ENCODE data around the gene ACADS.
A peak's percentile ranks its signal among the peaks of the same experiment; 100 is the strongest.

Gene ACADS

GRCh38 chr12:120689397-120690082 is 36.1 kb upstream of the ACADS start:
- peak; percentile 57 for DNase-seq
- Histone ChIP-seq H3K79me1 (ENCODE audit: low read length) (peaks cover 35% of the 10 kb centered on the region), H3K79me2 (ENCODE audit: control insufficient read depth, insufficient read depth, low read length) (peaks cover 64% of the 10 kb centered on the region), H3K9ac (ENCODE audit: low read length) (peak overlapping the region; percentile 96), H2BK15ac (replicated peaks; ENCODE audit: low read depth) (no peak overlapping the region), H2BK5ac (ENCODE audit: low read length) (no peak overlapping the region), H3K36me3 (ENCODE audit: control insufficient read depth, insufficient read depth, low read length) (peaks cover 6% of the 10 kb centered on the region), H4K5ac (ENCODE audit: low read length) (no peak overlapping the region), H2AK5ac (ENCODE audit: low read length) (no peak overlapping the region), H3K4me3 (ENCODE audit: low read length) (no peak overlapping the region), H3K4me2 (ENCODE audit: low read length) (peak overlapping the region; percentile 56), H3K56ac (ENCODE audit: low read length) (peak overlapping the region; percentile 81), H3K27ac (ENCODE audit: low read depth, low read length) (no peak overlapping the region), H3K4ac (ENCODE audit: low read depth, low read length) (no peak overlapping the region), H2BK120ac (ENCODE audit: low read depth, low read length) (no peak overlapping the region), H3K4me1 (ENCODE audit: control insufficient read depth, low read depth, low read length) (peaks cover 19% of the 10 kb centered on the region), H3K18ac (ENCODE audit: low read length) (no peak overlapping the region), H3K23ac (ENCODE audit: low read length) (peak overlapping the region; percentile 35), H4K8ac (ENCODE audit: low read depth, low read length) (no peak overlapping the region), H3K27me3 (ENCODE audit: insufficient read depth, low read length, poor library complexity) (no peaks in the 10 kb centered on the region)
- WGBS (ENCODE audit: extremely low coverage, insufficient coverage, low lambda C conversion rate) = no CpG with 5 or more reads among the region's 6 CpGs

GRCh38 chr12:120690083-120690450 is 35.6 kb upstream of the ACADS start:
- Histone ChIP-seq H2BK5ac (ENCODE audit: low read length) (no peak overlapping the region), H3K27me3 (ENCODE audit: insufficient read depth, low read length, poor library complexity) (no peaks in the 10 kb centered on the region), H4K8ac (ENCODE audit: low read depth, low read length) (no peak overlapping the region), H2BK15ac (replicated peaks; ENCODE audit: low read depth) (no peak overlapping the region), H3K9ac (ENCODE audit: low read length) (no peak overlapping the region), H2BK120ac (ENCODE audit: low read depth, low read length) (no peak overlapping the region), H3K23ac (ENCODE audit: low read length) (no peak overlapping the region), H3K4me1 (ENCODE audit: control insufficient read depth, low read depth, low read length) (peaks cover 19% of the 10 kb centered on the region), H3K56ac (ENCODE audit: low read length) (no peak overlapping the region), H3K4ac (ENCODE audit: low read depth, low read length) (no peak overlapping the region), H3K4me3 (ENCODE audit: low read length) (no peak overlapping the region), H4K5ac (ENCODE audit: low read length) (no peak overlapping the region), H3K4me2 (ENCODE audit: low read length) (no peak overlapping the region), H3K18ac (ENCODE audit: low read length) (no peak overlapping the region), H2AK5ac (ENCODE audit: low read length) (no peak overlapping the region), H3K79me2 (ENCODE audit: control insufficient read depth, insufficient read depth, low read length) (peaks cover 64% of the 10 kb centered on the region), H3K27ac (ENCODE audit: low read depth, low read length) (no peak overlapping the region), H3K79me1 (ENCODE audit: low read length) (peaks cover 35% of the 10 kb centered on the region), H3K36me3 (ENCODE audit: control insufficient read depth, insufficient read depth, low read length) (peaks cover 10% of the 10 kb centered on the region)
- no peak for DNase-seq
- WGBS (ENCODE audit: extremely low coverage, insufficient coverage, low lambda C conversion rate) = no CpG with 5 or more reads among the region's 2 CpGs

- no peak for DNase-seq
- Histone ChIP-seq H3K56ac (ENCODE audit: low read length) (no peak overlapping the region), H3K27me3 (ENCODE audit: insufficient read depth, low read length, poor library complexity) (no peaks in the 10 kb centered on the region), H3K4ac (ENCODE audit: low read depth, low read length) (no peak overlapping the region), H2BK5ac (ENCODE audit: low read length) (no peak overlapping the region), H3K18ac (ENCODE audit: low read length) (no peak overlapping the region), H3K79me2 (ENCODE audit: control insufficient read depth, insufficient read depth, low read length) (peaks cover 64% of the 10 kb centered on the region), H2BK120ac (ENCODE audit: low read depth, low read length) (no peak overlapping the region), H3K4me2 (ENCODE audit: low read length) (no peak overlapping the region), H3K36me3 (ENCODE audit: control insufficient read depth, insufficient read depth, low read length) (peaks cover 10% of the 10 kb centered on the region), H3K4me1 (ENCODE audit: control insufficient read depth, low read depth, low read length) (peaks cover 19% of the 10 kb centered on the region), H3K27ac (ENCODE audit: low read depth, low read length) (no peak overlapping the region), H2BK15ac (replicated peaks; ENCODE audit: low read depth) (no peak overlapping the region), H2AK5ac (ENCODE audit: low read length) (no peak overlapping the region), H3K79me1 (ENCODE audit: low read length) (peaks cover 36% of the 10 kb centered on the region), H3K4me3 (ENCODE audit: low read length) (no peak overlapping the region), H4K5ac (ENCODE audit: low read length) (no peak overlapping the region), H4K8ac (ENCODE audit: low read depth, low read length) (no peak overlapping the region), H3K23ac (ENCODE audit: low read length) (no peak overlapping the region), H3K9ac (ENCODE audit: low read length) (peak overlapping the region; percentile 20)
- no CpG with 5 or more reads among the region's 3 CpGs for WGBS (ENCODE audit: extremely low coverage, insufficient coverage, low lambda C conversion rate)
Measured at GRCh38 chr12:120690978-120691377, 34.6 kb upstream of the ACADS start.

GRCh38 chr12:120692524-120693033 is 33.0 kb upstream of the ACADS start:
- H2AK5ac ChIP-seq (ENCODE audit: low read length) = no peak overlapping the region

GRCh38 chr12:120693848-120694247 is 31.8 kb upstream of the ACADS start:
- Histone ChIP-seq H2BK120ac (ENCODE audit: low read depth, low read length) (no peak overlapping the region), H3K27me3 (ENCODE audit: insufficient read depth, low read length, poor library complexity) (no peaks in the 10 kb centered on the region), H3K27ac (ENCODE audit: low read depth, low read length) (no peak overlapping the region), H4K8ac (ENCODE audit: low read depth, low read length) (no peak overlapping the region), H3K4ac (ENCODE audit: low read depth, low read length) (no peak overlapping the region), H3K18ac (ENCODE audit: low read length) (no peak overlapping the region), H3K56ac (ENCODE audit: low read length) (no peak overlapping the region), H3K9ac (ENCODE audit: low read length) (no peak overlapping the region), H3K79me1 (ENCODE audit: low read length) (peaks cover 34% of the 10 kb centered on the region), H2BK15ac (replicated peaks; ENCODE audit: low read depth) (no peak overlapping the region), H3K4me3 (ENCODE audit: low read length) (no peak overlapping the region), H3K79me2 (ENCODE audit: control insufficient read depth, insufficient read depth, low read length) (peaks cover 45% of the 10 kb centered on the region), H3K23ac (ENCODE audit: low read length) (no peak overlapping the region), H3K36me3 (ENCODE audit: control insufficient read depth, insufficient read depth, low read length) (peaks cover 14% of the 10 kb centered on the region), H3K4me1 (ENCODE audit: control insufficient read depth, low read depth, low read length) (peaks cover 17% of the 10 kb centered on the region), H3K4me2 (ENCODE audit: low read length) (no peak overlapping the region), H2AK5ac (ENCODE audit: low read length) (no peak overlapping the region), H2BK5ac (ENCODE audit: low read length) (no peak overlapping the region), H4K5ac (ENCODE audit: low read length) (no peak overlapping the region)
- WGBS (ENCODE audit: extremely low coverage, insufficient coverage, low lambda C conversion rate) = no CpG with 5 or more reads among the region's 4 CpGs
- no peak for DNase-seq

More at GRCh38 chr12:120692524-120693033, 33.0 kb upstream of the ACADS start:
- Histone ChIP-seq H3K36me3 (ENCODE audit: control insufficient read depth, insufficient read depth, low read length) (peaks cover 14% of the 10 kb centered on the region), H4K8ac (ENCODE audit: low read depth, low read length) (no peak overlapping the region), H3K4me1 (ENCODE audit: control insufficient read depth, low read depth, low read length) (peaks cover 19% of the 10 kb centered on the region), H3K27me3 (ENCODE audit: insufficient read depth, low read length, poor library complexity) (no peaks in the 10 kb centered on the region), H2BK120ac (ENCODE audit: low read depth, low read length) (no peak overlapping the region), H3K4me3 (ENCODE audit: low read length) (no peak overlapping the region), H3K4ac (ENCODE audit: low read depth, low read length) (no peak overlapping the region), H3K27ac (ENCODE audit: low read depth, low read length) (no peak overlapping the region), H3K79me1 (ENCODE audit: low read length) (peaks cover 36% of the 10 kb centered on the region), H4K5ac (ENCODE audit: low read length) (no peak overlapping the region), H3K9ac (ENCODE audit: low read length) (no peak overlapping the region), H2BK15ac (replicated peaks; ENCODE audit: low read depth) (no peak overlapping the region), H3K79me2 (ENCODE audit: control insufficient read depth, insufficient read depth, low read length) (peaks cover 58% of the 10 kb centered on the region), H3K23ac (ENCODE audit: low read length) (no peak overlapping the region), H3K18ac (ENCODE audit: low read length) (no peak overlapping the region), H3K4me2 (ENCODE audit: low read length) (no peak overlapping the region), H2BK5ac (ENCODE audit: low read length) (no peak overlapping the region), H3K56ac (ENCODE audit: low read length) (no peak overlapping the region)
- DNase-seq = no peak
- no CpG with 5 or more reads among the region's 11 CpGs for WGBS (ENCODE audit: extremely low coverage, insufficient coverage, low lambda C conversion rate)

GRCh38 chr12:120696626-120697025 is 29.0 kb upstream of the ACADS start:
- H3K79me1 ChIP-seq (ENCODE audit: low read length) = peaks cover 17% of the 10 kb centered on the region
- no peak overlapping the region for H3K27ac ChIP-seq (ENCODE audit: low read depth, low read length)
- H4K8ac ChIP-seq (ENCODE audit: low read depth, low read length) = no peak overlapping the region
- H3K9ac ChIP-seq (ENCODE audit: low read length) = no peak overlapping the region
- H3K4ac ChIP-seq (ENCODE audit: low read depth, low read length) = no peak overlapping the region
- no peak overlapping the region for H2BK120ac ChIP-seq (ENCODE audit: low read depth, low read length)
- H2BK15ac ChIP-seq (replicated peaks; ENCODE audit: low read depth) = no peak overlapping the region
- H3K79me2 ChIP-seq (ENCODE audit: control insufficient read depth, insufficient read depth, low read length) = peaks cover 18% of the 10 kb centered on the region
- no peak overlapping the region for H3K18ac ChIP-seq (ENCODE audit: low read length)
- no peaks in the 10 kb centered on the region for H3K27me3 ChIP-seq (ENCODE audit: insufficient read depth, low read length, poor library complexity)
- no peak overlapping the region for H3K4me3 ChIP-seq (ENCODE audit: low read length)
- H2BK5ac ChIP-seq (ENCODE audit: low read length) = no peak overlapping the region
- no peak for DNase-seq
- 100% methylated on average over 1 of the region's 6 CpGs for WGBS (ENCODE audit: extremely low coverage, insufficient coverage, low lambda C conversion rate)
- no peak overlapping the region for H2AK5ac ChIP-seq (ENCODE audit: low read length)
- peaks cover 2% of the 10 kb centered on the region for H3K4me1 ChIP-seq (ENCODE audit: control insufficient read depth, low read depth, low read length)
- H3K56ac ChIP-seq (ENCODE audit: low read length) = no peak overlapping the region
- no peak overlapping the region for H3K4me2 ChIP-seq (ENCODE audit: low read length)
- no peak overlapping the region for H4K5ac ChIP-seq (ENCODE audit: low read length)
- H3K36me3 ChIP-seq (ENCODE audit: control insufficient read depth, insufficient read depth, low read length) = peaks cover 23% of the 10 kb centered on the region
- H3K23ac ChIP-seq (ENCODE audit: low read length) = no peak overlapping the region
